22Rv1 (cell line): Measurements from ENCODE around the gene TICAM2.

Source experiments
- H3K27ac ChIP-seq: fragments of 450-650 bp; 2 replicates; pipeline ENCODE4 v1.5.1; 2017
- ZFX ChIP-seq: fragments of 450-650 bp; IDR thresholded peaks from 2 replicates; pipeline ENCODE4 v1.6.1; 2017; ENCODE audit warnings: antibody characterized with exemption, borderline replicate concordance
- TF ChIP-seq, protein P1 (sequence below): fragments of 450-650 bp; IDR thresholded peaks from 2 replicates; pipeline ENCODE4 v1.5.1; 2017; ENCODE audit warnings: mild to moderate bottlenecking

TICAM2 gene

DNA sequence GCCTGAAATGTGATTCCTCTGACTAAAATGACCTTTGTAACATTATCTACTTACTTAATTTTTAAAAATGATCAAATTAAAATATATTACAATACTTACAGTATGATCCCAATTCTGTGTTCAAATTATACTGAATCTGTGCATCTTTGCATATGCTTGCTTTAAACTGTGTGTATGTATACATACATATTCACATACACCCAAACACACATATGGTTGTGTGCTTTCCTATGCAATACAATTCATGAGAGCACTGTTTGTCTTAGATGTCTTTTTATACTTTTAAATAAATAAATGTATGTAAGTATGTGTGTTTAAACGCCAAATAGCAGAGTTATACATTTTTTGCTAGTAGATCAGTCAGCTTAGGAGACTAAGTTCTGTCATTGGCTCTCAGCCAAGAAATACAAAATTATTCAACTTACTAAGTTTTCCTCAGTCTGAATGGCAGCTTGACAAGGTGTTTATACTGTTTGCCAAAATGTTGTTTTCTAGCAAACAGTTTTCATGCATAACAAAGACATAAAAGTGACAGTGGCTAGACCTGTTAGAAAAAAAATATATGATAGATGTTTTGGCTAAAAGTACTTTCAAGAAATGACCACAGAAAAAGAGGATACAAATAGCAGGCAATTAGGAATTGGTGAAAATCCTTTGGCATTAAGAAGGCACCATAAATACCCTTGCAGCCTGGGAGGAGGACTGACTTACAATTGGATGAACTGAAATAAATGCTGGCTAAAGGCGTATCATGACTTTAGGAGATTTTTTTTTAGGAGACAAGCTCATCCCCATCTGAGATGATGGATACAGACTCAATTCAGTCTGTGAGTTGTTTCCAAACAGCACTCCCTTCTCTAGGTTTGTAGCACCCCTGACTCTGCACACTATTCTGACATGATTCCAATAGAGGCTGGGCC, 7.9 kb downstream of the TICAM2 start:
- no peak overlapping the region for H3K27ac ChIP-seq

DNA sequence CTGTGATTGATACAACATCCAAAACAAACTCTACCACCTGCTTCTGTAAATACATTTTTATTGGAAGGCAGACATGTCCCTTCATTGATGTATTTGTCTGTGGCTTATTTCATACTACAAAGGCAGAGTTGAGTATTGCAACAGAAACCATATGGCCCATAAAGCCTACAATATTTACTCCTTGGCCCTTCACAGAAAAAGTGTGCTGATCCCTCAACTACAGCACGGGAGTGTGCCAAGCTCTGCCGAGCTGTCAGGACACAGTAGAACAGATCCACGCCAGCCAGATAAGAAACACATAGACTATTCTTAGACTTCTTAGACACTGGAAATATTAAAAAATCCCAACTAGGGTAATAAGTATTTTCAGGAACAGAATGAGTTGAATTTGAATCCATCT, 13.2 kb downstream of the TICAM2 start:
- TF ChIP-seq, protein P1, sequence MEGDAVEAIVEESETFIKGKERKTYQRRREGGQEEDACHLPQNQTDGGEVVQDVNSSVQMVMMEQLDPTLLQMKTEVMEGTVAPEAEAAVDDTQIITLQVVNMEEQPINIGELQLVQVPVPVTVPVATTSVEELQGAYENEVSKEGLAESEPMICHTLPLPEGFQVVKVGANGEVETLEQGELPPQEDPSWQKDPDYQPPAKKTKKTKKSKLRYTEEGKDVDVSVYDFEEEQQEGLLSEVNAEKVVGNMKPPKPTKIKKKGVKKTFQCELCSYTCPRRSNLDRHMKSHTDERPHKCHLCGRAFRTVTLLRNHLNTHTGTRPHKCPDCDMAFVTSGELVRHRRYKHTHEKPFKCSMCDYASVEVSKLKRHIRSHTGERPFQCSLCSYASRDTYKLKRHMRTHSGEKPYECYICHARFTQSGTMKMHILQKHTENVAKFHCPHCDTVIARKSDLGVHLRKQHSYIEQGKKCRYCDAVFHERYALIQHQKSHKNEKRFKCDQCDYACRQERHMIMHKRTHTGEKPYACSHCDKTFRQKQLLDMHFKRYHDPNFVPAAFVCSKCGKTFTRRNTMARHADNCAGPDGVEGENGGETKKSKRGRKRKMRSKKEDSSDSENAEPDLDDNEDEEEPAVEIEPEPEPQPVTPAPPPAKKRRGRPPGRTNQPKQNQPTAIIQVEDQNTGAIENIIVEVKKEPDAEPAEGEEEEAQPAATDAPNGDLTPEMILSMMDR: no peak
- no peak for TF ChIP-seq ZFX
- no peak overlapping the region for H3K27ac ChIP-seq

More for the DNA sequence above, 7.9 kb downstream of the TICAM2 start:
- TF ChIP-seq, protein P1: no peak
- TF ChIP-seq ZFX: no peak

DNA sequence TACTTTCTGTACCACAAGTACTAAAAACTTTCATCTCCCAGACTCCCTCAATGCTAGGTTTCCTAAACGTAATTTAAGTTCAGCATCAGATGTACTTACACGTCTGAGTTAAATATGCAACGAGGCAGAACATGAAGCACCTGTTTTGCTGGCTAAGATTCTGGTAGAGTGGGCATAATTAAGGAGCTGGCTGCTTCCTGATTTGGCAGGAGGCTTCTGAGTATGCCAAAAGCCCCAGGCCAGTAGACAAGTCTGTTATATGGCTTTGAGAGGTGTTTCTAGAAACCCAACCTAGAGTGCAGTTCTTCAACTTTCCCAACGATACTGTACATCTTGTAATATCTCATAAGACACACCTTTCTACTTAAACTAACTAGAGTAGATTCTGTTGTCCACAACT, 13.6 kb downstream of the TICAM2 start:
- TF ChIP-seq, protein P1: no peak
- TF ChIP-seq ZFX: no peak
- no peak overlapping the region for H3K27ac ChIP-seq

DNA sequence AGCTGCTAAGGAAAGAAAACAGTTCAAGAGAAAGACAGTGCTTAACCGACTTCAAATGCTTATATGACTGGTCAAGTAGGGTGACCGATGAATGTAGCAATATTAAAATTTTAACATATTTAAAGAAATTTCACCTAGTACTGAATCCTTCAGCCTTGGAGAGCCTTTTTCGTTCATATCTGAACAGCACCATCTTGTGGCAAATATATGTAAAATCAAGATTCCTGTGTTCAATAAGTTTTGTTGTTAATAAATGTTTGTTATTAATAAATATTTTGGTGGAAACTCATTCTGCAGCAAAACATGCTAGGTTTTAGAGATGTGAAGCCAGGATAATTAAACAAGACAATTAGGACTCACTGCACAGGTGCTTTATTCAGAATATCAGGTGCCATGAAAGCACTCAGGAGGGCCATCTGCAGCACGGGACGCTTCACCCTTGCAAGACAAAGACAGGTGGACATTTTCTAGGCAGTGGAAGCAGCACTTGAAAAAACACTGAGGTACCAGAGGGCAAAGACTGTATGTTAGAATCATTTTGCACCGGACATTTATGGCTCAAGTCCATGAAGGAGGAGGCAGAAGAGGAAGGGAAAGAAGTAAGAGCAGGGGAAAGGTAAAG, 15.6 kb downstream of the TICAM2 start:
- TF ChIP-seq, protein P1: peak; percentile 88
- no peak for TF ChIP-seq ZFX
- no peak overlapping the region for H3K27ac ChIP-seq

DNA sequence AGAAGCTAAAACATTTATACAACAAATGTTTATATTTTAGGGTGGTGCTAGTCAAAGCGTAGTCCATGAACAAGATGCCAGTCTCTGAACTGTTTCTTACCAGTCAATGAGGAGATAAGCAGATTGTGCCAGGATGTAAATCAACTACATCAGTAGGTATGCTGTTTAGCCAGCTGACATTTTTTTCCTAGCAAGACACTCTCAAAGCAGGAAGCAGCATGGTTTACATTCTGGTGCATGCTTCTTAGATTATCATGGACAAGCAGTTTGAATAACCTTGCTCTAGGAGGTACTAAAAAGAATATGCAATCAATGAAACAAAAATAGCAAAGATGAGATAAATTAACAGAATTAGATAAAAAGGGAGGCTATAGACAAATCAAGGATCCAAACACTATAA, 17.0 kb downstream of the TICAM2 start:
- TF ChIP-seq, protein P1: no peak
- TF ChIP-seq ZFX: no peak
- H3K27ac ChIP-seq: no peak overlapping the region

DNA sequence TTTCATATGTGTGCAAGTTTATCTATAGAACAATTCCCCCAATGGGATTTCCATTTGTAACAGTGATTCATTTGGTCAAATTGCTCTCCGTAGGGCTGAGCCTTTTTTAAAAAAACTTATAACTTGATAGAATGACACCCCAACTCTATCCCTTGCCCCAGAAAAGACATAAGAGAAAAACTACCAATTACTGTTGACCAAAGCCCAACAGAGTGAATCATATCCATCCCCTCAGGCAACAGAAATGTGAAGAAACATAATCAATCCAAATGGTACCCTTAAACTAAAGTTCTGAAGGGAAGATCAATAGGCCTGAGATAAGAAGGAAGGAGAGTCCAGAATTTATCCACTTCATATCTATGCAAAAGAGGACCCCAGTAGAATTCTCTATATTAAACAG, 17.8 kb downstream of the TICAM2 start:
- H3K27ac ChIP-seq: no peak overlapping the region
- TF ChIP-seq, protein P1: no peak
- no peak for TF ChIP-seq ZFX

DNA sequence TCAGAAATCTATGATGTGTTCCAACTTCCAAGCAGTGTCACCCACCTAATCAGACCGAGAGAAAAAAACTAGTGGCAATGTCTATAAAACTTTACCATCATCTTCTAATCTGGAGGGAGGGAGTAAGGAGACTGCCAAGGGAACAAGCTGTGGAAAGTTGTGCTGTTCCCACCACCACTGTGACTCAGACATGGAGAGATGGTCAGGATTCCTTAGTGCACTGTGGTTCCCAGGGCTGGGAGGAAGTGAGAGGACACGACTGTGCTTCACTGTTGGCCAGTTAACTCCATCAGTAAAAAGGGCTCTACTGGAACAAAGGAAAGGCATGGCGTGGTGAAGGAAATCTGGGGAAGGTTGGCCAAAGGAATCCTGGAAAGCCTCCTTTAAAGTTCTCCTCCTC, 18.8 kb downstream of the TICAM2 start:
- TF ChIP-seq, protein P1: no peak
- TF ChIP-seq ZFX: no peak

More for the DNA sequence above, 18.8 kb downstream of the TICAM2 start:
- no peak overlapping the region for H3K27ac ChIP-seq
